ENCODE data around the gene PROSER2.

PROSER2 gene

DNA sequence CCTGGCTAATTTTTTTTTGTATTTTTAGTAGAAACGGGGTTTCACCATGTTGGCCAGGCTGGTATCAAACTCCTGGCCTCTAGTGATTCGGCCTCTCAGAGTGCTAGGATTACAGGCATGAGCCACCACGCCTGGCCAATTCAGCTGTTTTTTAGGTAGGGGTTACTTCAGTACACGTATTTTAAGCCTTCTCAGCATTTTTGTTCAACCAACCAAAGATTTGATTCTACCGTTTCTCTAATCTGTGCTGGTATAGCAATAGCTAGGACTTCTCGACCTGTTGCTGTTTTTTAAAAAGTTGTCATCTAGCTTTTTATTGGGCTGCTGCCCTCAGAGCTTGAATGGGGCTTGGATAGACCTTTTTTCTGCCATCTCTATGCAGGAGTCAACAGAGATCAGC lies 34.9 kb downstream of the PROSER2 start:
- no peak for DNase-seq (ENCODE audit: insufficient read length)
- TF ChIP-seq POLR2A (IDR thresholded peaks at IDR 0.05; ENCODE audit: low read depth, low read length), result no peak
- TF ChIP-seq POLR2AphosphoS5 (IDR thresholded peaks at IDR 0.05; ENCODE audit: low read depth, low read length), result no peak
- no peak for TF ChIP-seq TAF1 (IDR thresholded peaks at IDR 0.05; ENCODE audit: borderline replicate concordance, low read depth, low read length)
- FAIRE-seq, result no peak

DNA sequence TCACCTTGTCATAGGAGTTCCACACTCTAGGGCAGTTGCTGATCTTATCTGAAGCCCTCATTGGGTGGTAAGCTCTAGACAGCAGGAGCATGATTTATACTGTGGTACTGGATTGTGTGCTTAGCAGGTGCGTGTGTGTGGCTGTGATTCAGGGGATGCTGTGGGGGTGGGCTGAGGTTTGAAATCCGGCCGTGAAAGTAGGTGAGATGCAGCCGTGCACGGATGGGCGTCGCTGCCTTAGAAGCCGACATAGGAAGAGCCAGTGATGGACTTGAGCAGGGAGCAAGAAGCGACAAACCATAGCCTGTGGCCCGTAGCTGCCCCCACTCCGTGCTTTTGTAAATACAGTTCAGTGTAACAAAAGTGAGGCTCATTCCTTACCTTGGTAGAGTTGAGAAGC lies 38.2 kb downstream of the PROSER2 start:
- TF ChIP-seq POLR2A (IDR thresholded peaks at IDR 0.05; ENCODE audit: low read depth, low read length) (no peak), POLR2AphosphoS5 (IDR thresholded peaks at IDR 0.05; ENCODE audit: low read depth, low read length) (no peak), TAF1 (IDR thresholded peaks at IDR 0.05; ENCODE audit: borderline replicate concordance, low read depth, low read length) (no peak)
- DNase-seq (ENCODE audit: insufficient read length) (no peak), FAIRE-seq (no peak)

DNA sequence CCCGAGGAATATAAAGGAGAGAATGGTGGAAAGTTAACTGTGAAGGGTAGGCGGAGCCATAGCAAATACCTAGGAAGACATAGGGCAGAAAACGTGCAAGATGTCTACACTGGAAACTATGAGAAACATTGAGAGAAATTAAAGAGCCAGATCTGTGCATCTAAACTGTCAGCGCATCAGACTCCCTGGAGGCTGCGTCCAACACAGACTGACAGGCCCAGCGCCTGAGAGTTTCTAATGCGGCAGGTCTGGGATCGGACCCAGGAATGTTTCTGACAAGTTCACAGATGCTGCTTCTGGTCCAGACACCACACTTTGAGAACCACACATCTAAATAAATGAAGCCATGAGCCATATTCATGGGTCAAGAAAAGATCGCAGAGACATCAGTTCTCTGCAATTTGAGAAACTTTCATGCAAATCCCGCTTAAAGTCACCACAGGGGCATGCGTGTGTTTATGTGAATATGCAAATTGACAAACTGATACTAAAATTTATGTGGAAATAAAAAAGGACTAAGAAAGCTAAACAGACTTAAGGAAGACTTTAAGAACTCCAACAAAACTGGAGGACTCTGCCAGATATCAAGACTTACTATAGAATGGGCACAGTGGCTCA lies 38.8 kb downstream of the PROSER2 start:
- no peak for FAIRE-seq
- no peak for DNase-seq (ENCODE audit: insufficient read length)
- TF ChIP-seq POLR2AphosphoS5 (IDR thresholded peaks at IDR 0.05; ENCODE audit: low read depth, low read length) (no peak), POLR2A (IDR thresholded peaks at IDR 0.05; ENCODE audit: low read depth, low read length) (no peak), TAF1 (IDR thresholded peaks at IDR 0.05; ENCODE audit: borderline replicate concordance, low read depth, low read length) (no peak)

DNA sequence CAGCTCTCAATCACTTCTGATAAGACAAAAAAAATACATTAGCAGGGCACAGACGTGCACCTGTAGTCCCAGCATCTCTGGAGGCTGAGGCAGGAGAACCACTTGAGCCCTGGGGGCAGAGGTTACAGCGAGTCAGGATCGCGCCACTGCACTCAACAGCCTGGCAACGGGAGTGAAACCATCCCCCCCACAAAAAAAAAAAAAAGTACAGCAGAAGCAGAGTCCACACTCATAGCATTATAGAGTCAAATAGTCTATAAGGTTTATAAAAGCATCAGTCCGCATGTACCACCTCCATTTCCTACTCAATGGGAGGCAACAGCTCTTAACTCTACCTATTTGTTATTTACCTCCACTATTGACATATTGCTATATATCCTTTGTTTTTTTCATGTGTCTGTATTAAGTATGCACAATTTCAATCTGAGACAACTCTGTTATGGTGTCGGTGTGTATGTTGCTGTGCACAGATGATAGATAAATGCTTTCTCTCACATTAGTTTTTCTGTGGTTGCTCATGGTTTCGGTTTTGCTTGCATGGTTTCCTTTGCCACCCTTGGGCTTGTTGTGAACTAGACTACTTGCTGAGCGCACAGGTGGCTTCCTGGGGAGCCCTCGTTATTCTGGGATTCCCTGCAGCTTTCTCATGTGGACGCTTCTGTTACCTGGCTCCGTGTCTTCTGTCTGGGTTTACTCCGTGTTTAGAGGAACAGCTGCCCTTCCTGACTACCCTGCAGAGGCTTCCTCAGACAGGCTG lies 40.4 kb downstream of the PROSER2 start:
- TF ChIP-seq POLR2AphosphoS5 (IDR thresholded peaks at IDR 0.05; ENCODE audit: low read depth, low read length) (no peak), POLR2A (IDR thresholded peaks at IDR 0.05; ENCODE audit: low read depth, low read length) (no peak), TAF1 (IDR thresholded peaks at IDR 0.05; ENCODE audit: borderline replicate concordance, low read depth, low read length) (no peak)
- DNase-seq (ENCODE audit: insufficient read length), result peak; percentile 59
- peak; percentile 98 for FAIRE-seq

DNA sequence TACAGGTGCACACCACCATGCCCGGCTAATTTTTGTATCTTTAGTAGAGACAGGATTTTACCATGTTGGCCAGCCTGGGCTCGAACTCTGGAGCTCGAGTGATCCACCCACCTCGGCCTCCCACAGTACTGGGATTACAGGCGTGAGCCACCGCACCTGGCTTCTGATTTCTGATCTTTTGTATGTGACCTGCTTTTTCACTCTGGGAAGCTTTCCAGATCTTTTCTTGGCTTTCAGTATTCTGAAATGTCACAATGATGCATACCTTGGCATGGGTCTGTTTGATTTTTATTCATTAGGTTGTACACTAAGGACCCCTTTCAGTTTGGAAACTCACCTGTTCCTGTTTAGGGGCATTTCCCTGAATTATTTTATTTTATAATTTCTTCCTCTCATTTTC lies 41.6 kb downstream of the PROSER2 start:
- FAIRE-seq (no peak), DNase-seq (ENCODE audit: insufficient read length) (no peak)
- TF ChIP-seq POLR2A (IDR thresholded peaks at IDR 0.05; ENCODE audit: low read depth, low read length), result no peak
- no peak for TF ChIP-seq TAF1 (IDR thresholded peaks at IDR 0.05; ENCODE audit: borderline replicate concordance, low read depth, low read length)

DNA sequence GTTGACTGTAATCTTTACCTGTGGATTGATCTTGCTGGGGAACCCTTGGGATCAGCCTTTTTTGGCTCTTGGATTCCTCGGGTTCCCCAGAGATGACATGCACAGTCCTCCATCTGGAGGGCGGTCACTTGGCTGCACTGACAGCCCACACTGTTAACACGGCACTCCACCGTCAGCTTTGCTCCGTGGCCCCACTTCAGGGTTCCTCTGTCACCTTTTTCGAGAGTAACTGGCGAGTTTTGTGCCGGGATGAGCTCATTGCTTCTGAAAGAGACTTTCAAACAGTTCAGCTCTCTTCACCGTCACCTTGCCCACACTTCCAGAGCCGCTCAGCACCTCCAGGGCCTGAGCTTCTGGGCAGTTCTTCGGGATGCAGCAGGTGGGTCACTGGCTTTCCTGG lies 42.4 kb downstream of the PROSER2 start:
- TF ChIP-seq POLR2AphosphoS5 (IDR thresholded peaks at IDR 0.05; ENCODE audit: low read depth, low read length) (no peak), TAF1 (IDR thresholded peaks at IDR 0.05; ENCODE audit: borderline replicate concordance, low read depth, low read length) (no peak), POLR2A (IDR thresholded peaks at IDR 0.05; ENCODE audit: low read depth, low read length) (no peak)
- no peak for DNase-seq (ENCODE audit: insufficient read length)
- FAIRE-seq, result no peak

DNA sequence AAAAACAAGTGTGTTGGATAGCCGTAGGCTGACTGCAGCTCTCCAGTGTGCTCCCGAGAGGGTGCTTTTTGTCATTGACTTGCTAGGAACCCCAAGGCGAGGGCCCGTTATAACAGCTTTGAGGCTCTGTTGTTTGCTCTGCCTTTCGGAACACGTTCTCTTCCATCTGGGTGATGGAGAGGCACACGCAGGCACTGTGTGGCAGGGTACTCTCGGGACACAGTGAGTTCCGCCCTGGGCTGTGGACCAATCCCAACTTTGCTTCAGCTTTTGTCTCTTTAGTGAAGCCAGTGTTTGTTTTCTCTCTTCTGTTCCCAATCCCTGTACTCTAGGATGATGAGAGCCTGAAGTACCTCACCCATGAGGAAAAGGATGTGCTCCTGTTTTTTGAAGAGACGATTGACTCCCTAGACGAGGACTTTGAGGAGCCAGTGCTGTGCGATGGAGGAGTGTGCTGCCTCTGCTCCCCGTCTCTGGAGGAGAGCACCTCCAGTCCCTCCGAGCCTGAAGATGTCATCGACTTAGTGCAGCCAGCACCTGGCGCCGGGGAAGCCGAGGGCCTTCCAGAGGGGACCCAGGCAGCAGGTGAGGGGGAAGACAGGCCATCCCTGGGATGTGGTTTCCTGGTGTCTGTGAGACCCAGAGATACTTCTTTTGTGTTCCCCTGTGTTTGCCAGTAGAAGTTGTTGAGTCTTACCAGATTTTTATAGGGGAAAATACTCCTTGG lies 43.2 kb downstream of the PROSER2 start:
- DNase-seq (ENCODE audit: insufficient read length), result no peak
- TF ChIP-seq POLR2A (IDR thresholded peaks at IDR 0.05; ENCODE audit: low read depth, low read length) (no peak), TAF1 (IDR thresholded peaks at IDR 0.05; ENCODE audit: borderline replicate concordance, low read depth, low read length) (no peak), POLR2AphosphoS5 (IDR thresholded peaks at IDR 0.05; ENCODE audit: low read depth, low read length) (no peak)
- no peak for FAIRE-seq

DNA sequence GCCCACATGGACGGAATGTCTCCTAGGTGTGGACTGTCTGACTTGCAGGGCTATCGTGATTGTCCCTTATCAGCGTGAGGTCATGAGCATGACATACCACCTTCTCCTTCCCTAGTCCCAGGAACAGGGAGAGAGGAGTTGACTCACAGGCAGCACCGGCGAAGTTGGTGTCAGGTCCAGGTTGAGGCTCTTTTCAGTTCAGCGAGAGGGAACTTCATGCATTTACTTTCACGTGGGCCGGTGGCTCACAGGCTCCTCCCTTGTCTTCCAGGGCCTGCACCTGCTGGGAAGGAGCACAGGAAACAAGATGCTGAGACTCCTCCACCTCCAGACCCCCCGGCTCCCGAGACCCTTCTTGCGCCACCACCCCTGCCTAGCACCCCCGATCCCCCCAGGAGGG lies 46.1 kb downstream of the PROSER2 start:
- DNase-seq (ENCODE audit: insufficient read length) (no peak), FAIRE-seq (no peak)
- TF ChIP-seq POLR2AphosphoS5 (IDR thresholded peaks at IDR 0.05; ENCODE audit: low read depth, low read length), result no peak
- no peak for TF ChIP-seq TAF1 (IDR thresholded peaks at IDR 0.05; ENCODE audit: borderline replicate concordance, low read depth, low read length)
- TF ChIP-seq POLR2A (IDR thresholded peaks at IDR 0.05; ENCODE audit: low read depth, low read length), result no peak

DNA sequence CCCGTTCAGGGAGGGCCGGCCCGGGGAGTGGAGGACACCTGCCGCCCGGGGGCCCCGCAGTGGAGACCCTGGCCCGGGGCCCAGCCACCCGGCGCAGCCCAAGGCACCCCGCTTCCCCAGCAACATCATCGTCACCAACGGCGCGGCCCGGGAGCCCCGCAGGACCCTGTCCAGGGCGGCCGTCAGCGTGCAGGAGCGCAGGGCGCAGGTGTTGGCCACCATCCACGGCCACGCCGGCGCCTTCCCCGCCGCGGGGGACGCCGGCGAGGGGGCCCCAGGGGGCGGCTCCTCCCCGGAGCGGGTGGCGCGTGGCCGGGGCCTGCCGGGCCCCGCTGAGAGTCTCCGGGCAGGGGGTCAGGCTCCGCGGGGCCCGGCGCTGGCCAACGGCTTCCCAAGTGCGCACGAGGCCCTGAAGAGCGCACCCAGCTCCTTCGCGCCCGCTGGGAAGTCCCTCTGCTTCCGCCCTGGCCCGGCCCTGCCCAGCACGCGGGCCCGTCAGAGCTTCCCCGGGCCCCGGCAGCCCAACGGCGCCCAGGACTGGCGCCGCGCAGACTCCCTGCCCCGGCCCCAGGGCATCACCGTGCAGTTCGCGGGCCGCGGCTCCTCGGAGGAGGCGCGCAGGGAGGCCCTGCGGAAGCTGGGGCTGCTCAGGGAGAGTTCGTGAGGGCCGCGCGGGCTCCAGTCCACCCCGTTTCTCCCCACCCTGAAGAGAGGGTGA lies 46.7 kb downstream of the PROSER2 start:
- FAIRE-seq (no peak), DNase-seq (ENCODE audit: insufficient read length) (no peak)
- TF ChIP-seq TAF1 (IDR thresholded peaks at IDR 0.05; ENCODE audit: borderline replicate concordance, low read depth, low read length) (no peak), POLR2A (IDR thresholded peaks at IDR 0.05; ENCODE audit: low read depth, low read length) (no peak), POLR2AphosphoS5 (IDR thresholded peaks at IDR 0.05; ENCODE audit: low read depth, low read length) (no peak)

DNA sequence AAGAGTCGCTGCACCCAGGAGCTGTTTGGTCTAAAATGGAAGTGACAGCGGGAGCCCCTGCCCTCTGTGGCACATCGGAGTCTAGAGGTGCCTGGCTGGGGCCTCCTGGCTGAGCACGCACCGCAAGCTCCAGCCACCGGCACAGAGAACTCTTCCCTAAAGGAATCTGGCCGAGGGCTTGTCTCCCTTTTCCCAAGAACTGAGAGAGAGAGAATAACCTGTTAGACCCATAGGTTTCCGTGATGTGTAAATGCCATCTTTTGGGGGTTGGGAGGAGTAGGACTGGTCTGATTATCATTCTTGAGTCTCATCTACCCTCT lies 47.3 kb downstream of the PROSER2 start:
- no peak for DNase-seq (ENCODE audit: insufficient read length)
- no peak for FAIRE-seq
- TF ChIP-seq POLR2AphosphoS5 (IDR thresholded peaks at IDR 0.05; ENCODE audit: low read depth, low read length) (no peak), POLR2A (IDR thresholded peaks at IDR 0.05; ENCODE audit: low read depth, low read length) (no peak)

DNA sequence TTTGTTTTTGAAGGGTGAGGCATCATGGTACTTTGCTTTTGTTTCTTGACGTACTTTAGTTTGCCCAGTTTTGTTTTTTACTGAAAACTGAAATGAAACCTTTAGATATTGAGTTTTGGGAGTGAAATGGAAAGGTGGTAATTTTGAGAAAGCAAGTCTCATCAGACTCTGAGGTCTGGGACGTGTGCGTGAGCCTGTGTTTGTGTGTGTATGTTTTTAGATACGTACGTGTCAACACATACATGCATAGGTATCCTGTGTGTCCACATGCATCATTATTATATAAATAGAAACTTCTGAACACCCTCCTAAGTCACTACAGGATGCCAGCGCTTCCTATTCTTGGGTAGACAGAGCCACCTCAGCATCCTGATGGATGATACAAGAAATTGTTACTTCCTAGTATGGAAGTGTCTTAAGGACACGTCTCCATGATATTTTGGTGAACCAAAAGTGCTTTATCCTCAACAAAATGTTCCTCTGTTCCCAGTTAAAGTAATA lies 47.8 kb downstream of the PROSER2 start:
- no peak for FAIRE-seq
- DNase-seq (ENCODE audit: insufficient read length), result no peak
- TF ChIP-seq POLR2A (IDR thresholded peaks at IDR 0.05; ENCODE audit: low read depth, low read length) (no peak), TAF1 (IDR thresholded peaks at IDR 0.05; ENCODE audit: borderline replicate concordance, low read depth, low read length) (no peak), POLR2AphosphoS5 (IDR thresholded peaks at IDR 0.05; ENCODE audit: low read depth, low read length) (no peak)
